Natural killer cell (primary cell): ENCODE measurements around the gene GFOD1. TPM values are rescaled to one million over a fixed set of nuclear protein-coding genes. Genes with fewer than 3 reads are reported as not detected.

Experiments
- ATAC-seq, 3 donors: fragments of 150-1000 bp in 2 of 3; fragments of 200-7000 bp in 1 of 3; cut with Tn5 transposase; 1 replicate in 1 of 3; 2 replicates in 2 of 3; pipeline ENCODE4 v1.10.0; 2021; ENCODE audit warnings: mild to moderate bottlenecking in 2 of 3, moderate library complexity in 2 of 3
- DNase-seq, 2 donors: peaks; one replicate each; pipeline versions ENCODE4 v3.0.0 to v3.0.0-alpha.2; 2013 to 2021; ENCODE audit warnings: mixed read lengths in 1 of 2
- H3K27ac ChIP-seq: one replicate; pipeline ENCODE4 v1.5.1; 2013; ENCODE audit warnings: mild to moderate bottlenecking, low read length
- H3K27me3 ChIP-seq: one replicate; pipeline ENCODE4 v1.6.1; 2013; ENCODE audit warnings: low read length; ENCODE audit not compliant: control insufficient read depth, insufficient read depth
- H3K36me3 ChIP-seq: one replicate; pipeline ENCODE4 v1.6.1; 2013; ENCODE audit warnings: low read length; ENCODE audit not compliant: control insufficient read depth, insufficient read depth
- H3K4me1 ChIP-seq: one replicate; pipeline ENCODE4 v1.6.1; 2013; ENCODE audit warnings: low read length; ENCODE audit not compliant: control insufficient read depth, insufficient read depth
- H3K4me3 ChIP-seq: one replicate; pipeline ENCODE4 v1.5.1; 2013; ENCODE audit warnings: low read length
- H3K9me3 ChIP-seq: one replicate; pipeline ENCODE4 v1.6.1; 2013; ENCODE audit warnings: low read length; ENCODE audit not compliant: control insufficient read depth, insufficient read depth
- H3K27ac Mint-ChIP-seq, 2 donors: one replicate each; pipeline ENCODE4 v1.8.0; 2022; ENCODE audit warnings: mild to moderate bottlenecking in 2 of 2, mixed read lengths in 2 of 2, moderate library complexity in 1 of 2
- H3K27me3 Mint-ChIP-seq, 2 donors: one replicate each; pipeline ENCODE4 v1.8.0; 2022; ENCODE audit warnings: low read depth in 2 of 2, mixed read lengths in 2 of 2
- H3K36me3 Mint-ChIP-seq: one replicate; pipeline ENCODE4 v1.8.0; 2022; ENCODE audit warnings: mixed read lengths
- H3K4me1 Mint-ChIP-seq, 2 donors: one replicate each; pipeline ENCODE4 v1.8.0; 2022; ENCODE audit warnings: mixed read lengths in 2 of 2
- H3K4me3 Mint-ChIP-seq: one replicate; pipeline ENCODE4 v1.8.0; 2022; ENCODE audit warnings: mild to moderate bottlenecking, moderate library complexity, mixed read lengths
- H3K9me3 Mint-ChIP-seq, 2 donors: one replicate each; pipeline ENCODE4 v1.8.0; 2022; ENCODE audit warnings: mixed read lengths in 2 of 2
- WGBS: methylation state at CpG from one replicate; pipeline ENCODE4 v1.1.7; 2013; ENCODE audit warnings: missing lambda C conversion rate; ENCODE audit not compliant: insufficient coverage; 5-methylcytosine and 5-hydroxymethylcytosine counted together
- intact Hi-C: fragments of 100-400 bp; cut with micrococcal nuclease; formaldehyde crosslinking; loops from one replicate; pipeline ENCODE4 v1.14.2; 2022
- total RNA-seq, 4 donors: library from RNA; stranded (reverse); fragments of 120-200 nt in 1 of 4; gene quantifications; one replicate each; pipeline versions ENCODE4 v1.2.3 to v1.2.4, GENCODE V29; 2013 to 2022
- TF ChIP-seq, protein P1 (sequence below): fragments of 200-600 bp; IDR thresholded peaks from one replicate; pipeline ENCODE4 v1.8.0; 2022; ENCODE audit warnings: antibody characterized with exemption

Gene GFOD1
- total RNA-seq, 3 donors from 2014 or later (not counting 1 experiment from before 2014, with no cell fraction given): 59.7 to 74.5 (median 71.2) TPM

GRCh38 chr6:13457577-13457976 lies 29.8 kb downstream of the GFOD1 start:
- no peaks in the 10 kb centered on the region for H3K36me3 ChIP-seq
- ATAC-seq (no peak), DNase-seq (no peak)
- no peak overlapping the region for H3K27ac ChIP-seq
- H3K4me3 ChIP-seq: no peak overlapping the region
- peaks cover 68% of the 10 kb centered on the region for H3K4me1 ChIP-seq
- H3K4me3 Mint-ChIP-seq: peak overlapping the region; percentile 9
- 90% methylated on average over 7 of the region's 7 CpGs for WGBS
- no peaks in the 10 kb centered on the region for H3K36me3 Mint-ChIP-seq
- H3K4me1 Mint-ChIP-seq: peaks cover 89 to 90% of the 10 kb centered on the region in 2 donors
- H3K9me3 ChIP-seq: no peaks in the 10 kb centered on the region
- H3K27ac Mint-ChIP-seq: peak overlapping the region; percentile 95 to 99
- H3K9me3 Mint-ChIP-seq: no peaks in the 10 kb centered on the region
- TF ChIP-seq, protein P1, sequence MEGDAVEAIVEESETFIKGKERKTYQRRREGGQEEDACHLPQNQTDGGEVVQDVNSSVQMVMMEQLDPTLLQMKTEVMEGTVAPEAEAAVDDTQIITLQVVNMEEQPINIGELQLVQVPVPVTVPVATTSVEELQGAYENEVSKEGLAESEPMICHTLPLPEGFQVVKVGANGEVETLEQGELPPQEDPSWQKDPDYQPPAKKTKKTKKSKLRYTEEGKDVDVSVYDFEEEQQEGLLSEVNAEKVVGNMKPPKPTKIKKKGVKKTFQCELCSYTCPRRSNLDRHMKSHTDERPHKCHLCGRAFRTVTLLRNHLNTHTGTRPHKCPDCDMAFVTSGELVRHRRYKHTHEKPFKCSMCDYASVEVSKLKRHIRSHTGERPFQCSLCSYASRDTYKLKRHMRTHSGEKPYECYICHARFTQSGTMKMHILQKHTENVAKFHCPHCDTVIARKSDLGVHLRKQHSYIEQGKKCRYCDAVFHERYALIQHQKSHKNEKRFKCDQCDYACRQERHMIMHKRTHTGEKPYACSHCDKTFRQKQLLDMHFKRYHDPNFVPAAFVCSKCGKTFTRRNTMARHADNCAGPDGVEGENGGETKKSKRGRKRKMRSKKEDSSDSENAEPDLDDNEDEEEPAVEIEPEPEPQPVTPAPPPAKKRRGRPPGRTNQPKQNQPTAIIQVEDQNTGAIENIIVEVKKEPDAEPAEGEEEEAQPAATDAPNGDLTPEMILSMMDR: no peak
- H3K27me3 Mint-ChIP-seq: no peaks in the 10 kb centered on the region
- no peaks in the 10 kb centered on the region for H3K27me3 ChIP-seq
- intact Hi-C loops: no loop called here

DNA sequence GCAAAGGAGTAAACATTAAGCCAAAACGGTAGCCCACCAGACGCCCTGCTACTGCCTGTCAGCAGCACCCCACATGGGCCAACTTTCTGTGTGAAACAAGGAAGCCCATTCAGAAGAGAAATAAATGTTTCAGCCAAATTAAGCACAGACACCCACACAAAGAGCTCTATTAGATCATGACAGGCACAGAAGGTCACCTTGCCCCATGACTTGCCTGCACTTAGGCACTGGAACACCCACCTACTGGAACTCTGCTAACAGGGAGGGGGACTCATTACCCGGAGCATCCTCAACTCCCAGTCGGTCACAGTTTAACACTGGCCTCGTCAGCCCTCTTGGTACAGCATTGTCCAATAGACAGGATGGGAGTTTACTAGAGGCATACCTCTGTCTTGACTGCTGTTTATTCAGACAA lies 31.8 kb downstream of the GFOD1 start:
- TF ChIP-seq, protein P1: no peak
- peak overlapping the region; percentile 91 for H3K27ac ChIP-seq
- H3K27me3 Mint-ChIP-seq: no peaks in the 10 kb centered on the region
- ATAC-seq: no peak
- H3K4me3 ChIP-seq: no peak overlapping the region
- peaks cover 82 to 84% of the 10 kb centered on the region in 2 donors for H3K4me1 Mint-ChIP-seq
- 63% methylated on average over 5 of the region's 5 CpGs for WGBS
- H3K27me3 ChIP-seq: no peaks in the 10 kb centered on the region
- H3K36me3 ChIP-seq: peaks cover 17% of the 10 kb centered on the region
- intact Hi-C loops: loop anchor here (1.0 to 2.0 kb wide), 2 partner anchors 11 to 31 kb away; partner anchors contain the start of gene GFOD1
- peak overlapping the region; percentile 89 for H3K4me3 Mint-ChIP-seq
- H3K9me3 ChIP-seq: no peaks in the 10 kb centered on the region
- no peaks in the 10 kb centered on the region for H3K9me3 Mint-ChIP-seq
- no peaks in the 10 kb centered on the region for H3K36me3 Mint-ChIP-seq
- peaks cover 50% of the 10 kb centered on the region for H3K4me1 ChIP-seq
- peak overlapping the region; percentile 95 to 99 for H3K27ac Mint-ChIP-seq
- DNase-seq: no peak

DNA sequence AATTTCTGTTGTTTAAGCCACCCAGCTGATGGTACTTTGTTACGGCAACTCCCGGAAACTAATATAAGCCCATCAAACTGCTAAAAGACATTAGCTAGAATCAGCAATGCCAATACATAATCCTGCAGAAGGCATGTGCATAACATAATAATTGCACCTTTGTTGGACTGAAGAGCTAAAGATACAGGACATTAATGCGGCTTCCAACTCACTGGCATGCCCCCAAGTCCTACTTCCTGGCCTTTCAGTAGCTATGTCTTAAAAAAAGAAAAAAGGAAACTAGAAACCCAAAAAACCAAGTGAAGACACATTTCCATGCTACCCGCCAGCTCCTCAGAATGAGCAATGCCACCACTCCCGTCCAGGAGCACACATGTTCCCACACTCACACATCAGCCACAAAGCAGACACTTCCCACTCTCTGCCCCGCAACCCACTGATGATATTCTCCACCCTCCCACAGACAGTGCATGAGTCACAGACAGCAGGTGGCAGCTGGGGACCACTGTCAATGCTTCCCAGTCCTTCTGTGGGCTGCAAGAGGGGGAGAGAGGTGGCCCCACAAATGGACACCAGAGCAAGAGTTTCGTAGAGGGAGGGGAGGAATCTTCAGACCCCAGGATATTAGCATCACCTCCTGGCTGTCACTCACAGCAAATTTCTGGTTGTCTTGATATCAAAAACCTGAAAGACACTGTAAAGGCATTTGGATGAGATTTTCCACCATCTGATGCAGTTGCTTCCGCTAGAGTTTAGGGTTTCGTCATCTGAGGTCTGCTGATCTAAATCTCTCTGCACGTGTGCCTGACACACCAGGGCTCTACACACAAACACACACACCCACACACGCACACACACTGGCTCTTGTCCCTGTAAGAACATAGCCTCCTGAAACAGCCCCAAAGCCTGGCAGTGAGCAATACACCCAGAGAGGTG lies 32.8 kb downstream of the GFOD1 start:
- H3K4me1 ChIP-seq: peaks cover 53% of the 10 kb centered on the region
- peaks cover 20% of the 10 kb centered on the region for H3K36me3 ChIP-seq
- Mint-ChIP-seq H3K4me3 (peak overlapping the region; percentile 89), H3K27me3 (no peaks in the 10 kb centered on the region), H3K27ac (peak overlapping the region; percentile 95 to 99), H3K9me3 (no peaks in the 10 kb centered on the region), H3K36me3 (no peaks in the 10 kb centered on the region), H3K4me1 (peaks cover 85 to 87% of the 10 kb centered on the region in 2 donors)
- intact Hi-C loops: loop anchor here (1.0 to 2.0 kb wide), 4 partner anchors 12 to 32 kb away; partner anchors contain the start of gene GFOD1
- H3K27me3 ChIP-seq: no peaks in the 10 kb centered on the region
- no peak overlapping the region for H3K4me3 ChIP-seq
- H3K9me3 ChIP-seq: no peaks in the 10 kb centered on the region
- TF ChIP-seq, protein P1: no peak
- WGBS: 20% methylated on average over 11 of the region's 11 CpGs
- DNase-seq (peak; percentile 81 to 86), ATAC-seq (peak; percentile 71 to 90 (median 85))
- peak overlapping the region; percentile 91 for H3K27ac ChIP-seq
